Esophagus squamous epithelium (tissue), 4 donors: ENCODE data around the gene TMEM267.

Source experiments
- CTCF ChIP-seq, 6 experiments: fragments of 450-650 bp in 4 of 6; fragments of 200-600 bp in 2 of 6; sonication (generic) in 2 of 6; IDR thresholded peaks; one replicate each; pipeline ENCODE4 v1.5.1; 2016 to 2019; ENCODE audit warnings: antibody characterized with exemption in 6 of 6, mild to moderate bottlenecking in 4 of 6, moderate library complexity in 4 of 6
- POLR2A ChIP-seq, 4 donors: fragments of 450-650 bp; IDR thresholded peaks; one replicate each; pipeline ENCODE4 v1.6.1; 2017; ENCODE audit warnings: antibody characterized with exemption in 4 of 4, mild to moderate bottlenecking in 4 of 4, moderate library complexity in 3 of 4

DNA sequence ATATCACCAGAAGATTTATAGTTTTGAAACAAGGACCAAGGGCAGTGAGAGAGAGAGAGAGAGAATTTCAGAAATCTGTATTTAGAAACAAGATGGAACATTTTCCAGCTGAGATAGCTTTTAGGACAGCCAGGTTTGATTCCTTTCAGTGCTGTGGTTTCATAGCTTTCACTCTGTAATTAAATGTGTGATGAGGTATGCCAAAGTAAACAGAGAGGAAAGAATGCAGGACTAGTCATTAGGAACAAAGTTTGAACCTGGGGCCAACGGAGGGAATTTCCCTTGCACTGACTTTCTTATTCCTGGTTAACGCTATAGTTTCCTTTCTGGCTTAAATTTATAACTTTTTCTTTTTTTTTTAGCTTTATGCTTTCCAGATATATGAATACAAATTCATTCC lies 61.5 kb downstream of the TMEM267 start:
- TF ChIP-seq CTCF (IDR thresholded peaks at IDR 0.05) (no peak), POLR2A (IDR thresholded peaks at IDR 0.05) (no peak)
